RWPE1 (cell line): Measurements from ENCODE around the gene CA12.

Experiments
- CTCF ChIA-PET: fragments of 350-600 bp; sonication (Branson Sonifier 250); formaldehyde crosslinking; extraction: SDS; loops from one replicate; lab custom pipeline; 2021; lab: Yijun Ruan, JAX
- POLR2A ChIA-PET: fragments of 400-600 bp; formaldehyde crosslinking; extraction: SDS; loops from one replicate; lab custom pipeline; 2020; ENCODE audit warnings: antibody characterized with exemption; ENCODE audit not compliant: low non-redundant PET; lab: Yijun Ruan, JAX
- DNase-seq: peaks from one replicate; pipeline ENCODE4 v3.0.0; 2012; ENCODE audit warnings: low spot score
- H3K27ac ChIP-seq: fragments of 450-650 bp; 2 replicates; pipeline ENCODE4 v1.5.1; 2017
- CTCF ChIP-seq: fragments of 450-650 bp; conservative IDR thresholded peaks from 2 replicates; pipeline ENCODE4 v1.5.1; 2017; ENCODE audit warnings: low read depth, mild to moderate bottlenecking

Gene CA12

GRCh38 chr15:63411866-63412265, 30.2 kb upstream of the CA12 start:
- no peak overlapping the region for H3K27ac ChIP-seq
- ChIA-PET CTCF (interaction anchor here (1.0 kb wide), 1 partner anchor 123 kb away, joined by 3 read pairs; no protein-coding TSS in a partner anchor), POLR2A (no interaction called here)
- DNase-seq: no peak
- no peak for TF ChIP-seq CTCF

GRCh38 chr15:63409179-63409578, 27.5 kb upstream of the CA12 start:
- no peak for DNase-seq
- CTCF ChIA-PET: interaction anchor here (0.6 kb wide), 1 partner anchor 132 kb away, joined by 3 read pairs; no protein-coding TSS in a partner anchor
- no peak for TF ChIP-seq CTCF
- H3K27ac ChIP-seq: no peak overlapping the region
- POLR2A ChIA-PET: no interaction called here

GRCh38 chr15:63408524-63408923, 26.9 kb upstream of the CA12 start:
- ChIA-PET CTCF (interaction anchor here (0.6 kb wide), 2 partner anchors 132 to 141 kb away, joined by 3 read pairs; no protein-coding TSS in a partner anchor), POLR2A (no interaction called here)

GRCh38 chr15:63407612-63408011, 26.0 kb upstream of the CA12 start:
- TF ChIP-seq CTCF: no peak
- no peak overlapping the region for H3K27ac ChIP-seq
- POLR2A ChIA-PET: no interaction called here
- DNase-seq: no peak
- CTCF ChIA-PET: no interaction called here

More at GRCh38 chr15:63408524-63408923, 26.9 kb upstream of the CA12 start:
- no peak for DNase-seq
- TF ChIP-seq CTCF: no peak
- no peak overlapping the region for H3K27ac ChIP-seq

- POLR2A ChIA-PET: no interaction called here
- CTCF ChIA-PET: interaction anchor here (0.6 to 2.1 kb wide), 3 partner anchors 19 to 117 kb away, joined by 4 to 13 read pairs (median 7); no protein-coding TSS in a partner anchor
- TF ChIP-seq CTCF: no peak
- H3K27ac ChIP-seq: no peak overlapping the region
- no peak for DNase-seq
Measured at GRCh38 chr15:63405683-63406390, 24.2 kb upstream of the CA12 start.

DNA sequence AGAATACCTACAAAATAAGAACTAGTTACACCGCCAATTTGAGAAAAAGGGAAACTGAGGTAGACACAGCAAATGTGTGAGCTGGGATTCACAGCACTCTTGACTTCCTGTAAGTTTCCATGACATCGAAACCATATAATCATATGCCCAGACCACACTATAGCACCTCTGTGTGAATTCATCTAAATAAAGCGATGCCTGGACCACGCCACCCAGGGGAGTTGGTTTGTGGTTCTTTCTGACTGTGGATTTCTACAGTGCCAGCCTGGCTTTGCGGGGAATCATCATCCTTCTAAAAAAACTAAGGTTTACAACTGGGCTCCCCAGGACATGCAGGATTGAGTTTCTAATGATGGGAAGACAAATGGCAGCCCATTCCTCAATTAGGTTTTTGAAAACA, 23.5 kb upstream of the CA12 start:
- ChIA-PET POLR2A (no interaction called here), CTCF (interaction anchor here (0.6 to 2.1 kb wide), 2 partner anchors 116 to 239 kb away, joined by 3 to 13 read pairs; no protein-coding TSS in a partner anchor)
- no peak for TF ChIP-seq CTCF
- DNase-seq: no peak
- H3K27ac ChIP-seq: no peak overlapping the region
